ENCODE results near the gene ZBTB34.

DNA sequence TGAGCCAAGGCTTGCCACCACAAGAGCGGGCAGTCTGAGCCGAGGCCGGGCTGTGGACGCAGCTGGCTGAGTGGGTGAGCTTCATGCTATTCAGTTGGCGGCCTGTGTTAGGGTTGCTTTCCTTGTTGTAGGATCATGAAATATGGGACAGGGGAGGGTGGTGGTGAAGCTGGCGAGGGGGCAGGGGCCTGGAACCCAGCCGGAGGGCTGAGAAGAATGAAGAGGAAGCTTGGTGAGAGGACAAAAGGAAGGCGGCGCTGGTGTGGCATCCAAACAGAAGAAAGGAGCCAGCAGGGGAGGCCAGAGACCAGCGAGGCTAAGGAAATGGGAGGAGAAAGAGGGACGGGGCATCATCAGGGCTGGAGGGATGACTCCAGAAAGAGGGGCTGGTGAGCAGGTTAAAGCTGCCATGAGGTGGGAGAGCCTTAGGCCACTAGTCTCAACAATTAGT is 72.5 kb downstream of the ZBTB34 start:
- TF ChIP-seq, protein P1, sequence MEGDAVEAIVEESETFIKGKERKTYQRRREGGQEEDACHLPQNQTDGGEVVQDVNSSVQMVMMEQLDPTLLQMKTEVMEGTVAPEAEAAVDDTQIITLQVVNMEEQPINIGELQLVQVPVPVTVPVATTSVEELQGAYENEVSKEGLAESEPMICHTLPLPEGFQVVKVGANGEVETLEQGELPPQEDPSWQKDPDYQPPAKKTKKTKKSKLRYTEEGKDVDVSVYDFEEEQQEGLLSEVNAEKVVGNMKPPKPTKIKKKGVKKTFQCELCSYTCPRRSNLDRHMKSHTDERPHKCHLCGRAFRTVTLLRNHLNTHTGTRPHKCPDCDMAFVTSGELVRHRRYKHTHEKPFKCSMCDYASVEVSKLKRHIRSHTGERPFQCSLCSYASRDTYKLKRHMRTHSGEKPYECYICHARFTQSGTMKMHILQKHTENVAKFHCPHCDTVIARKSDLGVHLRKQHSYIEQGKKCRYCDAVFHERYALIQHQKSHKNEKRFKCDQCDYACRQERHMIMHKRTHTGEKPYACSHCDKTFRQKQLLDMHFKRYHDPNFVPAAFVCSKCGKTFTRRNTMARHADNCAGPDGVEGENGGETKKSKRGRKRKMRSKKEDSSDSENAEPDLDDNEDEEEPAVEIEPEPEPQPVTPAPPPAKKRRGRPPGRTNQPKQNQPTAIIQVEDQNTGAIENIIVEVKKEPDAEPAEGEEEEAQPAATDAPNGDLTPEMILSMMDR (IDR thresholded peaks at IDR 0.05), result no peak
- no peak for TF ChIP-seq POLR2A (IDR thresholded peaks at IDR 0.05)
